Smooth muscle cell of the coronary artery (primary cell): ENCODE data around the gene MRPL30. TPM values are rescaled to one million over a fixed set of nuclear protein-coding genes. Genes with fewer than 3 reads are reported as not detected.

Experiments used
- total RNA-seq: library from RNA; depleted of rRNA; stranded (reverse); fragments of >200 nt; gene quantifications from 2 replicates; pipeline ENCODE4 v1.2.3, GENCODE V29; 2014; ENCODE audit warnings: low replicate concordance

MRPL30 gene
- 13.6 and 31.0 TPM in 2 replicates for total RNA-seq

DNA sequence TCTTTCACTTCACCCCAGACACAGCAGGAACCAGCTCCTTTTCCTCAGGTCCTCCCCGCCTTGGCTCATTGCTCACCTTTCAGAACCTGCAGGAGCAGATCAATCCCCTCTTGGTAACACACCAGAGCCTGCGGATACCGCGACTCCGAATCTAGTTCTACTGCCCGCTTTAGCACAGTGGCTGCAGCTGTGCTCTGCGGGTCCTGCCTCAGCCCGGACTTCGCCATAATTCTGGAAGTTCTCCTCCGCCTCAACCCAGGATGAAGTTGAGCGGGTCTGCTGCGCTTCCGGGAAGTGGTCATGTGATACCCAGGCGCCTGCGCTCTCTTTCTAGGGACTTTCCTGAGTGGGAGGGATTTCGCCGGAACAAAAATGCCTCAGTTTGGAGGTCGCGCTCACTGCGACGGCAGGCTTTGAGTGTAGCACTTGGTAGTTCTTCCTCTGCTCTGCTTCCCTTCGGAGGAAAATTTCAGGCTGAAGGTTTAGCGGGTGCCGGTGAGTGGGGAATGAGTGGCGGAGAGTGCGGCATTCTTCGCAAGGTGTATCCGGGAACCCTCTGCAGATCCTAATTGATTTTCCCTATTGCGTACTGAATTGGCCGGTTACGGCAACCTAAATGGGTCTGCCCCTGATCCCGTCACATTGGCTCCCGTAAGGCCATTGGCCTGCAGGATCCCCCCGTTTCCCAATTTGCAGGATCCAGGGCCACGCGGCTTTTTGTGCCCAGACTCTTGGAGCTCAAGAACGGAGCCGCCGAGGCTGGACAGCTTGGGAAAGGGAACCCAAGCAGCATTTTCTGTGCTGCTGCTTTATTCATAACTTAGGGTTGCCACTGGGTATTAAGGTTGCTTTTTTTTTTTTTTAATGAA, at the start of gene MRPL30, which contains the start of gene MITD1:
TSS of gene MRPL30 (plus strand) at position 430 of the 869 bp plus-strand sequence. CDS start 5,020 bp downstream, outside the sequence.
TSS of gene MITD1 (minus strand) at position 304 of the 869 bp plus-strand sequence. CDS start at position 227, 77 bp downstream.

DNA sequence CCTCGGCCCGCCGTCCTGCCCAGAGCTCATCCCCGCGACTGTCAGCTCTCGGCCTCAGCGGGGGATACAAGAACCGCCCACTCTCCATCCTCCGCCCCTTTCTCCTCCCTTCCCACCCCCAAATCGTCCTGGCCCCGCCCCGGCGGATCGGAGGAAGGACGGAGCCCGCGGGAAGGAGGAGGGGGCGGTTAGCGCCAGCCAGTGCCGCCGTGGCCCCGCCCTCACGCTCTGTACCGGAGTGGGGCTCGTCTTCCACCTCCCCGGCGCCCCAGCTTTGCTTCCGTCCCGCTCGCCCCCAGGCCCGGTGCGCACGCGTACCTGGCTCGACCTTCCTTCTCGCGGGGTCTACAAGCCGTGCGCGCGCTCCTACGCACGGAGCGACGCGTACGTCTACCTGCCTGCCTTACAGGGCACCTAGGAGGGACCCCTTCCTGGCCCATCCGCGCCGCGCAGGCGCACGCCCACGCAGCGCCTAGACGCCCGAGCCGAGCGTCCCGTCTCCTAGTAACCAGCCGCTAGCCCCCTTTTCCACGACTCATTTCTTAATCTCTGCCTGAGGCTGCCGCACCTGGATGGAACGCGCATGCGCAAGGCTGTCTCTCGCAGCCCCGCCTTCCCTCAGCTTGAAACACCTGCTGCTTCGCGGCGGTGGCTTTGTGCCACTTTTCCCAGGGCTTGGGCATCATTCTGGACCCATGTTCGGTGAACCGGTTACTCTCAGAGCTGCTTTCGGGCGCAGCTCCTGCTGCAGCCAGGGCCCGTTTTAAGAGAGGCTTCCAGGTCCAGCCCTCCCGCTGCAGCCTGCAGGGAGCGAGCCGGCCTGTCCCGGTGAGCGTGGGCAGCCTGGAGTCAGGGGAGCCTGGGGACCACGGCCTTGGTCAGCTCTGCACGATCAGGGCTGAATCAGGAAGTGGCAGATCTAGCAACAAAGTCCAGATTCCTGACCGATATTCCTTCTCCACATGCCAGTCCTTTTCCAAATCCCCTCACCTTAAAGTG, 39.6 kb upstream of the MRPL30 start, which contains the start of gene C2orf15:
TSS of gene C2orf15 (plus strand) at position 598 of the 999 bp plus-strand sequence. CDS start 8,852 bp downstream, outside the sequence.

DNA sequence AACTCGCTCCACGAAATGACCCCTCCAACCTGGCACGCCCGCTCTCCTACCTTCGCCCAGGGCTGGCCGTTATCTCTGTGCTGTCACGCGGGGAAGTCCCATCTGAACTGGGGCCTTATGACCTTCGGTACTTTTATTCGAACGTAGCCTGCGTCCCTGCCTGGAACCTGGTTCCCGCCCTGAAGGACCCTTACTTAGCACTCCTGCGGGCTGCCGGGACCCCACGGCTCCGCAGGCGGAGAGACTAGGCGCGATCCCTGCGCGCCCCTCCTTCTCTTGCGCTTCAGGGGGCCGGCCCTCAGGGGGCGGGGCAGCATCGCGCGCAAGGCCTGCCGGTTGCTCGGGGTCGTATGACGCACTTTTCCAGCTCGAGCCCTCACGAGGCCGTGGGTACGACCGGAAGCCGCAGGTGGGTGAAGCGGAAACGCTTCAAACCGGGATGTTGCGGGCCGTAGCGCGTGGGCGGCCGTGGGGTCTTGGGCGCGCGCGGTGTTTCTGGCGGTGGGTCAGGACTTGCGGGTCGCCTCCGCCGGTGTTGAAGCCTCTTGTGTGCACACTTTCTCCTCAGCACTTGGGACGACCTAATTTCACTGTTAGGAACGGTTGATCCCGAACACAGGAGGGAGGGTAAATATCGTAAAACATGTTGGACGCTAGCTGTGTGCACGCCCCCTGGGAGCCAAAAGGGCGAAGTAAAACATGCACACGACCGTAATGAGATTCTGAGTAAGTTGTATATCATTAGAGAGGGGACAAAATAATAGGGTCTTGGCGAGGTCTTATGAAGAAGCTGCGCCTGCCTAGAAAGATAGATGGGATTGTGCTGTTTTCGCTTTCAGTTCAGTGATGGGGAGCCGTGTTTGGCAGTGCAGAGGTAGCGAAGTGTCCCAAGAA, 26.1 kb upstream of the MRPL30 start, which contains the start of the genes LIPT1 and TSGA10:
TSS of gene LIPT1 (plus strand) at position 325 of the 894 bp plus-strand sequence. CDS start 6,991 bp downstream, outside the sequence.
TSS of gene TSGA10 (minus strand) at position 300 of the 894 bp plus-strand sequence. CDS start 45,503 bp downstream, outside the sequence.

Other genes with a start within 250 kb of the MRPL30 start
- gene CRACDL, start 245.0 kb upstream of the MRPL30 start, total RNA-seq: 1.2 TPM in 1 of 2 replicates, not detected in the other
- gene C2orf15, start 39.5 kb upstream of the MRPL30 start, total RNA-seq: 0.12 TPM in 1 of 2 replicates, not detected in the other
- gene TSGA10, start 26.2 kb upstream of the MRPL30 start, total RNA-seq: 2.3 and 2.5 TPM in 2 replicates
- 3.7 and 8.0 TPM in 2 replicates for gene LIPT1, start 26.2 kb upstream of the MRPL30 start, total RNA-seq
- 18.9 and 28.9 TPM in 2 replicates for gene MITD1, start 126 bp upstream of the MRPL30 start, total RNA-seq
- not detected in 2 replicates for gene LYG2, start 74.5 kb downstream of the MRPL30 start, total RNA-seq
- gene LYG1, start 120.0 kb downstream of the MRPL30 start, total RNA-seq: not detected in 2 replicates
- gene TXNDC9, start 155.1 kb downstream of the MRPL30 start, total RNA-seq: 8.2 and 41.6 TPM in 2 replicates
- gene EIF5B, start 156.2 kb downstream of the MRPL30 start, total RNA-seq: 22.8 and 23.9 TPM in 2 replicates